Activated naive CD4-positive, alpha-beta T cell treated with anti-CD3 and anti-CD28 coated beads for 36 hours (primary cell): ENCODE results near the gene MMP24. TPM values are rescaled to one million over a fixed set of nuclear protein-coding genes. Genes with fewer than 3 reads are reported as not detected.

ENCODE experiments used
- CTCF ChIA-PET: fragments of 350-600 bp; sonication (Branson Sonifier 250); formaldehyde crosslinking; loops from one replicate; lab custom pipeline; 2021; ENCODE audit warnings: antibody characterized with exemption; lab: Charles Lee
- DNase-seq: peaks from one replicate; pipeline ENCODE4 v3.0.0-alpha.2; 2020
- H3K27ac Mint-ChIP-seq: one replicate; pipeline ENCODE4 v1.8.0; 2021; ENCODE audit warnings: mild to moderate bottlenecking, mixed read lengths
- H3K27me3 Mint-ChIP-seq: one replicate; pipeline ENCODE4 v1.8.0; 2021; ENCODE audit warnings: low read depth, mixed read lengths
- H3K36me3 Mint-ChIP-seq: one replicate; pipeline ENCODE4 v1.8.0; 2021; ENCODE audit warnings: low read depth, mixed read lengths
- H3K4me1 Mint-ChIP-seq: one replicate; pipeline ENCODE4 v1.8.0; 2021; ENCODE audit warnings: low read depth, mixed read lengths
- H3K4me3 Mint-ChIP-seq: one replicate; pipeline ENCODE4 v1.8.0; 2021; ENCODE audit warnings: mild to moderate bottlenecking, moderate library complexity, mixed read lengths
- H3K9me3 Mint-ChIP-seq: one replicate; pipeline ENCODE4 v1.8.0; 2021; ENCODE audit warnings: mixed read lengths
- intact Hi-C: fragments of 100-400 bp; cut with micrococcal nuclease; formaldehyde crosslinking; loops from one replicate; pipeline ENCODE4 v1.15.1; 2023
- total RNA-seq, 2 experiments: library from RNA; stranded (reverse); gene quantifications; one replicate each; pipeline ENCODE4 v1.2.3, GENCODE V29; 2021

MMP24 gene
- total RNA-seq, 2 experiments from 2014 or later, result not detected

GRCh38 chr20:35301426-35301825 is 74.9 kb downstream of the MMP24 start:
- no peaks in the 10 kb centered on the region for H3K27me3 Mint-ChIP-seq
- CTCF ChIA-PET, result interaction anchor here (1.7 to 8.2 kb wide), 4 partner anchors 28 to 154 kb away, joined by 8 to 101 read pairs (median 38); partner anchors contain the start of genes CEP250 and GDF5
- H3K9me3 Mint-ChIP-seq, result no peaks in the 10 kb centered on the region
- H3K36me3 Mint-ChIP-seq, result peaks cover 4% of the 10 kb centered on the region
- no peak for DNase-seq
- H3K4me3 Mint-ChIP-seq, result no peak overlapping the region
- no peak overlapping the region for H3K27ac Mint-ChIP-seq
- peaks cover 37% of the 10 kb centered on the region for H3K4me1 Mint-ChIP-seq
- intact Hi-C loops, result loop anchor here (10.0 kb wide), 1 partner anchor 157 kb away; the partner anchor contains the start of gene EDEM2

GRCh38 chr20:35302421-35303335 is 76.2 kb downstream of the MMP24 start:
- peaks cover 46% of the 10 kb centered on the region for H3K4me1 Mint-ChIP-seq
- CTCF ChIA-PET, result interaction anchor here (0.5 to 8.2 kb wide), 26 partner anchors 8 to 1541 kb away, joined by 3 to 101 read pairs (median 5); partner anchors contain the start of genes CEP250, EDEM2 and GDF5

GRCh38 chr20:35303382-35303734 is 76.9 kb downstream of the MMP24 start:
- H3K4me1 Mint-ChIP-seq, result peaks cover 51% of the 10 kb centered on the region
- H3K27ac Mint-ChIP-seq, result no peak overlapping the region
- no peak overlapping the region for H3K4me3 Mint-ChIP-seq

More at GRCh38 chr20:35302421-35303335, 76.2 kb downstream of the MMP24 start:
- Mint-ChIP-seq H3K27ac (no peak overlapping the region), H3K9me3 (no peaks in the 10 kb centered on the region), H3K4me3 (no peak overlapping the region), H3K27me3 (no peaks in the 10 kb centered on the region), H3K36me3 (peaks cover 7% of the 10 kb centered on the region)
- intact Hi-C loops, result loop anchor here (1.0 to 10.0 kb wide), 3 partner anchors 18 to 158 kb away; partner anchors contain the start of genes EDEM2 and EIF6
- no peak for DNase-seq

GRCh38 chr20:35303735-35304491 is 77.4 kb downstream of the MMP24 start:
- Mint-ChIP-seq H3K36me3 (peaks cover 7% of the 10 kb centered on the region), H3K4me3 (no peak overlapping the region), H3K27ac (peak overlapping the region; percentile 10), H3K9me3 (no peaks in the 10 kb centered on the region), H3K4me1 (peaks cover 54% of the 10 kb centered on the region), H3K27me3 (no peaks in the 10 kb centered on the region)
- DNase-seq, result peak; percentile 95
- intact Hi-C loops, result loop anchor here (1.0 to 10.0 kb wide), 6 partner anchors 20 to 359 kb away; partner anchors contain the start of genes EDEM2 and EIF6
- CTCF ChIA-PET, result interaction anchor here (0.5 to 8.2 kb wide), 35 partner anchors 8 to 1540 kb away, joined by 3 to 101 read pairs (median 4); partner anchors contain the start of genes CEP250, EDEM2 and GDF5

More at GRCh38 chr20:35303382-35303734, 76.9 kb downstream of the MMP24 start:
- H3K27me3 Mint-ChIP-seq, result no peaks in the 10 kb centered on the region
- peaks cover 7% of the 10 kb centered on the region for H3K36me3 Mint-ChIP-seq
- H3K9me3 Mint-ChIP-seq, result no peaks in the 10 kb centered on the region
- DNase-seq, result no peak
- CTCF ChIA-PET, result interaction anchor here (0.5 to 8.2 kb wide), 28 partner anchors 9 to 1540 kb away, joined by 3 to 101 read pairs (median 5); partner anchors contain the start of genes CEP250, EDEM2 and GDF5
- intact Hi-C loops, result loop anchor here (1.0 to 10.0 kb wide), 3 partner anchors 19 to 159 kb away; partner anchors contain the start of genes EDEM2 and EIF6

GRCh38 chr20:35304956-35305355 is 78.5 kb downstream of the MMP24 start:
- H3K4me1 Mint-ChIP-seq, result peaks cover 54% of the 10 kb centered on the region
- no peaks in the 10 kb centered on the region for H3K9me3 Mint-ChIP-seq
- no peaks in the 10 kb centered on the region for H3K27me3 Mint-ChIP-seq
- peak overlapping the region; percentile 93 for H3K27ac Mint-ChIP-seq
- peaks cover 7% of the 10 kb centered on the region for H3K36me3 Mint-ChIP-seq
- no peak overlapping the region for H3K4me3 Mint-ChIP-seq
- CTCF ChIA-PET, result interaction anchor here (0.5 to 8.2 kb wide), 18 partner anchors 13 to 466 kb away, joined by 3 to 101 read pairs (median 4); partner anchors contain the start of genes GDF5 and UQCC1
- intact Hi-C loops, result loop anchor here (1.0 to 10.0 kb wide), 6 partner anchors 24 to 437 kb away; partner anchors contain the start of genes EDEM2 and RBM39
- no peak for DNase-seq

- intact Hi-C loops, result loop anchor here (1.0 to 10.0 kb wide), 4 partner anchors 161 to 436 kb away; partner anchors contain the start of genes EDEM2 and RBM39
- H3K9me3 Mint-ChIP-seq, result no peaks in the 10 kb centered on the region
- CTCF ChIA-PET, result interaction anchor here (0.6 to 8.2 kb wide), 16 partner anchors 12 to 254 kb away, joined by 3 to 101 read pairs (median 4); partner anchors contain the start of genes GDF5 and UQCC1
- peak overlapping the region; percentile 93 for H3K27ac Mint-ChIP-seq
- peaks cover 9% of the 10 kb centered on the region for H3K36me3 Mint-ChIP-seq
- H3K4me1 Mint-ChIP-seq, result peaks cover 56% of the 10 kb centered on the region
- DNase-seq, result peak; percentile 94
- H3K27me3 Mint-ChIP-seq, result no peaks in the 10 kb centered on the region
- peak overlapping the region; percentile 39 for H3K4me3 Mint-ChIP-seq
These were observed 79.4 kb downstream of the MMP24 start for GRCh38 chr20:35305682-35306556.

GRCh38 chr20:35306931-35307517 is 80.5 kb downstream of the MMP24 start:
- Mint-ChIP-seq H3K4me1 (peaks cover 65% of the 10 kb centered on the region), H3K9me3 (no peaks in the 10 kb centered on the region), H3K4me3 (no peak overlapping the region), H3K27me3 (no peaks in the 10 kb centered on the region), H3K27ac (peak overlapping the region; percentile 93), H3K36me3 (peaks cover 9% of the 10 kb centered on the region)
- intact Hi-C loops, result loop anchor here (5.0 to 10.0 kb wide), 2 partner anchors 162 to 435 kb away; partner anchors contain the start of genes EDEM2 and RBM39
- CTCF ChIA-PET, result interaction anchor here (0.6 to 8.2 kb wide), 14 partner anchors 8 to 432 kb away, joined by 3 to 101 read pairs (median 3); partner anchors contain the start of gene GDF5
- DNase-seq, result peak; percentile 60

GRCh38 chr20:35307666-35308653 is 81.5 kb downstream of the MMP24 start:
- Mint-ChIP-seq H3K4me3 (no peak overlapping the region), H3K9me3 (no peaks in the 10 kb centered on the region), H3K36me3 (peaks cover 14% of the 10 kb centered on the region), H3K27me3 (no peaks in the 10 kb centered on the region), H3K27ac (no peak overlapping the region), H3K4me1 (peaks cover 67% of the 10 kb centered on the region)
- no peak for DNase-seq
- CTCF ChIA-PET, result interaction anchor here (0.5 to 8.2 kb wide), 11 partner anchors 9 to 433 kb away, joined by 3 to 101 read pairs (median 4); partner anchors contain the start of genes GDF5 and MMP24OS
- intact Hi-C loops, result loop anchor here (5.0 to 10.0 kb wide), 2 partner anchors 163 to 434 kb away; partner anchors contain the start of genes EDEM2 and RBM39

GRCh38 chr20:35311409-35311808 is 84.9 kb downstream of the MMP24 start:
- Mint-ChIP-seq H3K27ac (peak overlapping the region; percentile 80), H3K36me3 (peaks cover 12% of the 10 kb centered on the region), H3K4me1 (peaks cover 60% of the 10 kb centered on the region)

More at GRCh38 chr20:35311409-35311808, 84.9 kb downstream of the MMP24 start:
- intact Hi-C loops, result no loop called here
- no peaks in the 10 kb centered on the region for H3K9me3 Mint-ChIP-seq
- H3K27me3 Mint-ChIP-seq, result no peaks in the 10 kb centered on the region
- CTCF ChIA-PET, result interaction anchor here (1.3 to 4.5 kb wide), 3 partner anchors 18 to 136 kb away, joined by 4 to 13 read pairs (median 6); no protein-coding TSS in a partner anchor
- peak; percentile 90 for DNase-seq
- no peak overlapping the region for H3K4me3 Mint-ChIP-seq
